GM23338 (cell line): Measurements from ENCODE around the gene FLNB.

Source experiments
- CREB1 ChIP-seq: fragments of 250-450 bp; sonication (Bioruptor Pico); IDR thresholded peaks from 2 replicates; pipeline ENCODE4 v1.5.0; 2020; ENCODE audit warnings: low read depth, mild to moderate bottlenecking, moderate library complexity
- CTCF ChIP-seq, 2 experiments: fragments of 200-600 bp in 1 of 2; sonication (generic) in 1 of 2; conservative IDR thresholded peaks; 2 replicates each; pipeline versions ENCODE4 v1.5.1 to v1.6.1; 2016 to 2017; ENCODE audit warnings: antibody characterized with exemption in 2 of 2, low read depth in 2 of 2, mild to moderate bottlenecking in 2 of 2, moderate library complexity in 1 of 2
- ETS1 ChIP-seq: IDR thresholded peaks from 2 replicates; pipeline ENCODE4 v1.6.1; 2016; ENCODE audit warnings: antibody characterized with exemption
- EZH2 ChIP-seq: fragments of 200-600 bp; sonication (generic); IDR thresholded peaks from one replicate; pipeline ENCODE4 v1.8.0; 2017; ENCODE audit warnings: antibody characterized with exemption, mild to moderate bottlenecking, low read depth; ENCODE audit not compliant: unreplicated experiment
- EZH2phosphoT487 ChIP-seq: fragments of 200-600 bp; sonication (generic); IDR thresholded peaks from one replicate; pipeline ENCODE4 v1.8.1; 2018; ENCODE audit warnings: antibody characterized with exemption; ENCODE audit not compliant: unreplicated experiment
- NANOG ChIP-seq: IDR thresholded peaks from 2 replicates; pipeline ENCODE4 v1.6.1; 2016; ENCODE audit warnings: antibody characterized with exemption, borderline replicate concordance
- POLR2AphosphoS5 ChIP-seq: IDR thresholded peaks from 2 replicates; pipeline ENCODE4 v1.6.1; 2016; ENCODE audit warnings: antibody characterized with exemption, low read depth
- REST ChIP-seq: IDR thresholded peaks from one replicate; pipeline ENCODE4 v1.6.1; 2018; ENCODE audit warnings: antibody characterized with exemption; ENCODE audit not compliant: unreplicated experiment
- STAT1 ChIP-seq: IDR thresholded peaks from one replicate; pipeline ENCODE4 v1.6.1; 2016; ENCODE audit warnings: antibody characterized with exemption; ENCODE audit not compliant: unreplicated experiment
- ZNF114 ChIP-seq: fragments of 250-450 bp; sonication (Bioruptor Pico); IDR thresholded peaks from 2 replicates; pipeline ENCODE4 v1.5.0; 2020; ENCODE audit warnings: mild to moderate bottlenecking, moderate library complexity

- TF ChIP-seq CTCF (conservative IDR thresholded peaks at IDR 0.05; ENCODE audit: low read depth in 2 of 2), result no peak
- TF ChIP-seq REST, result no peak
- TF ChIP-seq POLR2AphosphoS5, result no peak
- TF ChIP-seq CREB1 (CRISPR knock-in tag), result no peak
- TF ChIP-seq ETS1, result no peak
- TF ChIP-seq EZH2, result no peak
- TF ChIP-seq EZH2phosphoT487, result no peak
- TF ChIP-seq ZNF114 (CRISPR knock-in tag), result no peak
- TF ChIP-seq NANOG, result no peak
- TF ChIP-seq STAT1, result no peak
These were observed 103.9 kb downstream of the FLNB start for GRCh38 chr3:58112185-58112535.
